NOMO-1 (cell line): ENCODE measurements around the gene CAPN9.
A peak's percentile ranks its signal among the peaks of the same experiment; 100 is the strongest.
"Not testable (repeated sequence)": the region's sequence is repeated elsewhere in the genome, so short reads cannot be mapped to it uniquely, and the experiment has no call there.

Experiments
- DNase-seq, 2 experiments: peaks; one replicate each; lab custom pipeline; 2025; ENCODE audit not compliant: unreplicated experiment in 2 of 2; lab: John Stamatoyannopoulos, UW

Gene CAPN9

DNA sequence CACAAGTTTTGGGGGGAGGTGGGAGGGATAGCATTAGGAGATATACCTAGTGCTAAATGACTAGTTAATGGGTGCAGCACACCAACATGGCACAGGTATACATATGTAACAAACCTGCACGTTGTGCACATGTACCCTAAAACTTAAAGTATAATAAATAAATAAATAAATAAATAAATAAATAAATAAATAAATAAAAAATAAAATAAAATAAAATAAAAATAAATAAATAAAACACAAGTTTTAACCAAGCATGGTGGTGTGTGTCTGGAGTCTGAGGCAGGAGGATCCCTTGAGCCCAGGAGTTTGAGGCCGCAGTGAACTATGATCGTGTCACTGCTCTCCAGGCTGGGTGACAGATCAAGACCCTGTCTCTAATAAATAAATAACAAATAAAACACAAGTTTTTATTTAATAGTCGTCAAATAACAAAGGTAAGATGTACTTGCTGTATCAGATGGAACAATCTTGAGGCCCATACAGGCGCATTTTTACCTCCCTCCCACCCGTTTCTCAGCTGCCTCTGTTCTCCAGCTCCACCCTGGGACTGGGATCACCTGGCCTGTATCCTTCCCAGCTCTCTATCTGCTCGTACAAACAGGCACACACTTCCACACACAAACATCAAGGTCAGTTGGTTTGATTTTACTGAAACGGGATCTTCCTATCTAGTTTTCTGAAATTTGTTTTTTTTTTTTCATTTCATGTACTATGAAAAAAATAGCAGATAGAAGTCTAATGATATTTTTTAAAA is 20.8 kb downstream of the CAPN9 start:
- not testable (repeated sequence) for DNase-seq

DNA sequence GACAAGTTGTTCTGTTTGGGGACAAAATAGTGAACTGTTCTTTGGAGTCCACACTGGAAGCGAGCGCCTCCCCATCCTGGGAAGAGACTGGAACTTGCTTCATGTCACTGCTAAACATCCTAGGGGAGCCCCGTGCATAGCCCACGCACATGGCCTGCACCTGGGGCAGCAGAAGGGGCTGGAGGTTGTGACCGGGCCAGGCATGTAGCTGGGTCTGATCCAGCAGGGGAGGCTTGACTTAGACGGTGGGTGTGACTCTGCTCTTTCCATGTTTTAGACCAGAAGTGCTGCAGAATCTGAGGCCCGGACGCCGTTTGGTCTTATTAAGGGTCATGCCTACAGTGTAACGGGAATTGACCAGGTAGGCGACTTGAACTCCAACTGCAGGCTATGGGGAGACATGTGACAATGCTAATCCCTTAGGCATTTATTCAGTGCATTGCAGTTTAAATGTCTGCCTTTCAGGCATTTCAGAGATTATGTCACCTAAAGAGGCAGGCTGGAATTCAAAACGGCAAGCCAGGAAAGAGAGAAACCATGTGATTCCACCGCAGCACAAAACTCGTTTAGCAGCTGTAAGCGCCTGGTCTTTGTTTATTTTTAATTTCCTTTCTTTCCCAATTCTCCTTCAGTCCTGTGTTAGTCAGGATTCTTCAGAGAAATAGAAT is 21.8 kb downstream of the CAPN9 start:
- DNase-seq, result no peak

DNA sequence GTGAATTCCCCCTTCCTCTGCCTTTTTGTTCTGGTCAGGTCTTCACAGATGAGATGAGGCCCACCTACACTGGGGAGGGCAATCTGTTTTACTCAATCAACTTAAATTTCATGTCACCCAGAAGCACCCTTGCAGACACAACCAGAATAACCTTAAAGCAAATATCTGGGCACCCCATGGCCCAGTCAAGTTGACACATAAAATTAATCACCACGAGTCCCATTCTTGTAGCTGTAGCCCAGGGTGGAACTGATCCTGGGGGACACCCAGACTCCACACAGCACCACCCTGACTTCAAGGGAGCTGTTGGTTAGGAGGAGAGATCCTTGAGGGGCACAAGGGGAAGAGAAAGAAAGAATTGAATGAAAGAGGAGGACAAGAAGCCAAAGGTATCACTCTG is 23.1 kb downstream of the CAPN9 start:
- DNase-seq, result no peak

DNA sequence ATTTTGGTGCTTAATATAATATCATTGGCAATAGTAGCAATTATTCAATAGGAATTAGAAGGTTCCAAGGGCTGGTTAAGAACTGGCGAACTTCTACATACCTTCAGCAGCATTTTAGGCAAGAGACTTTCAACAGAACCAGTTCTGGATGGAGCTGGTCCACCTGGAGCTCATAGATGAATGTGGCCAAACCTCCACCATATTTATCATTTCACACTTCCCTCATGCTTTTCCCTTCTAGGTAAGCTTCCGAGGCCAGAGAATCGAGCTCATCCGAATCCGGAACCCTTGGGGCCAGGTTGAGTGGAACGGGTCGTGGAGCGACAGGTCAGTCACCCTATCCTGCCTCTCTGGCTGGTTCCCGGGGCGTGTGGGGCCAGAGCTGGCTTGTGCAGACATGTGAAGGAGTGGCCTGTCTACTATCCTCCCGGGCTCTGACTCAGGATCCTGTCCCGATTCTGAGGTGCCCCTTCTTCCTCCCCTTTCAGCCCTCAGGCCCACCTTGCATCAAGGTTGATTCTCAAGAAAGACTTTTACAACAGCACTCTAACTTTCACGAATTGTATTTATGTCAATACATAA is 24.7 kb downstream of the CAPN9 start:
- DNase-seq, result no peak

DNA sequence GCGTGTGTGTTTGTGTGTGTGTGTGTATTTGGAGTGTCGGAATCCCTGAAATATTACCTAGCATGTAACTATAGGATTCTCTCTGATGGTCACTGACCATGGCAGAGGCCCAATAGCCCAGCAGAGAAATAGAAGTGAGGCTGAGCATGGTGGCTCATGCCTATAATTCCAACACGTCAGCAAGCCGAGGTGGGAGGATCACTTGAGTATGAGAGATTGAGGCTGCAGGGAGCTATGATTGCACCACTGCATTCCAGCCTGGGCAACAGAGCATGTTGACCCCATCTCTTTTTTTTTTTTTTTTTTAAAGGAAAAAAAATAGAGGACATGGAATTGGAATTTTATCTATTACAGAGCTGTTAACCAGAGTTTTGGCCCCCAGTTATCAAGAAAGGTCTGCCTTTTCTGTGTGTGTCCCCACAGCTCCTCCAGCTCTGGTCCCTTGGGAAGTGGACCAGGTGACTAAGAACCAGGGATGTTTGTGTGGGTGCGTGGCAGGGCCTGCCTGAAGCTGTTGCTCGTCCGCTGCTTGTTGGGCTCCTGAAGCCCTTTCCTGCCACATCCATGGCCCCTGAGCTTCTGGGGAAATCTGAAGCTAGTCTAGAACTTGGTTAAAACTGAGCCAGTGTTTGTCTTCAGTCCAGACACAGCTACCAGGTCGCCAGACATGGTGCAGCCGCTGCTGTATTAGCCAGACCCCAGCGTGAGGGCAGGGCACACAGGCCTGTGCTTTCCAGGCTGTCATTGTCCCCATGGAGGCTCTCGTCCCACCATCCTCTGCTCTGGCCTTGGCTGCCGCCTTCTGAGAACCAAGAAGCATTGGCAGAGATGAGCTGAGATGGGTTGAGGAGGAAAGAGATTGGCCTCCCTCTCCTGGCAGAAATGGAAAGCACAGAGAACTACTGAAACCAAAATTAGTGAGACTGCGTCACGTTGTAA is 25.5 kb downstream of the CAPN9 start:
- DNase-seq, result peak; percentile 43 to 74

DNA sequence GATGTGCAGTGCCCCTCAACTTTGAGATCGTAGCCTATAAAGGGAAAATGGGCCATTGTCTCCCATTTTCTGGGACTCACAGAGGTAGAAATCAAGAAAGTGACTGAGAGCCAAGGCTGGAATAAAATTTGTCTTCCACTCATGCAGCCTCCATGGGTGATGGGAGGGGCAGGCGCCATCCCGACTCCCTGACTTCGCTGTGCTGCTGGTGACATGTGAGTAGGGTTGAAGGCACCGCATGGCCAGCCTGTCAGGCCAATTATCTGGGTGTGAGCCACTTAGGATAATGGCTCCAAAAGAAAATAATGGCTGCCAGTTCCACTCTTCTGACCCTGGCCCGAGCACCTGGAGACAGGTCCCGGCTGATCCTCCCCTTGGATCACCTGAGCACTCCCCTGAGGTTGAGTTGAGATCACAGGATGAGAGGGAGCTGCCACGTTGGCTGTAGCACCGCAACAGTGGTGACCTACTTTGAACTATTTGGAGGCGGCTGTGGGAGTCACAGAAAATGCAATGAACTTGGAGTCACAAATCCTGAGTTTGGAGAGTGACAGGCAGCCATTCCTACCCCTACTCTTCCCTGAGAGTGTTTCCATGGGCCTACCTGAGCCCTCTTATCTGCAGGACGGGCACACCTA is 26.3 kb downstream of the CAPN9 start:
- DNase-seq, result no peak

DNA sequence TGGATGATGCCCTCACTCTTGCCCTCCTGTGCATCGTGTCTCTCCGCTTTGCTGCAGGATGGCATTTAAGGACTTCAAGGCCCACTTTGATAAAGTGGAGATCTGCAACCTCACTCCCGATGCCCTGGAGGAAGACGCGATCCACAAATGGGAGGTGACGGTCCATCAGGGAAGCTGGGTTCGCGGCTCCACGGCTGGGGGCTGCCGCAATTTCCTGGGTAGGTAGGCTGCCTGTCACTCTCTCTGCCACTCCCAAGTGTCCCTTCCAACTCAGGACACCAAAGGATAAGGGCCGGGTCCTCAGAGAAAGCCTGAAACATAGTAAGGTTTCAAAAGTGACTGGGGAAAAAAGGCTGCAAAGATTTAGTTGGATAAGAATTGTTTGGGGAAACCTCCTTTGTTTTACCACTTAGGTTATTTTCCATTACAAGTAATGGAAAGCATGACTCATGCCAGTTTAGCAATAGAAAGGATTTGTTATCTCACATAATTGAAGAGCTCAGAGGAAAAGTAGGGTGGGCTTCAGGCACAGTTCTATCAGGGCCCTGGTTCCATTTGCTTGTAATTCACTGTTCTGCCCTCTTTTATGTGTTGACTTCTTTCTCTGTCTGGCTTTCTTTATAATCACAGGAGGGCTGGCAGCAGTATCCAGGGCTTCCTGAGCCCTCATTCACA is 31.9 kb downstream of the CAPN9 start:
- DNase-seq, result no peak

DNA sequence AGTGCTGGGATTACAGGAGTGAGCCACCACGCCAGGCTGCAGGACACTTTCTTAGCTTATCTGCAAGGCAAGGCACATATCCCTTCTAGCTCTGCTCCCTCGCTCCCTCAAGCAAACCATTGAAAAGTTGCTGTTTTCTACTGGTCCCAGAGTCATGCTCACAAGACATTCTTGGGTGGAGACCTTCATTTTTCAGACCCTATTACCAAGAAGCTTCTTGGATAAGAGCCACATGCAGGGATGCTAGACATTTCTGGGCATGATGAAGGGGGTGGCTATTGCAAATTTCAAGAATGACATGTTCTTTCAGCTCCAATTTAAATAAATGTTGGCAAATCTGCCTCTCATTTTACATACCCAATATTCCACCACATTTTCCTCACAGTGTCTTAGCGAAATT is 33.9 kb downstream of the CAPN9 start:
- no peak for DNase-seq

DNA sequence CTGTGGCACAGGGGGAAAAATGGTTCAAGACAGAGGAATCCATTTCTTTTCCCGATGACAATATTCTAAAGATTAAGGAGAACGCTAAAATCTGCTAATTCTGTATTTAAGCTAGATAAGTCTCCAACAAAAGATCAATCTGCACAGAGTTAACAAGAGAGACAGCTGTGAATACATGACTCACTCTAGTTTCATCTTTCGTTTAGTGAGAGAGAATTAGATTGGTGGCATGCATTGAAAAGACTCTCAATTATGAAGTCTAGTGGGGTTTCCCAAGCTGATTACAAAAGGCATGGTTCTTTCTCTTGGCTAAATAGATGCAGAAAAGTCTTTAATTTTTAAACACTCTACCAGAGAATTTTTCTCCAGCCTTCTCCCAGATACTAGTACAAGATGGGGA is 34.4 kb downstream of the CAPN9 start:
- no peak for DNase-seq

DNA sequence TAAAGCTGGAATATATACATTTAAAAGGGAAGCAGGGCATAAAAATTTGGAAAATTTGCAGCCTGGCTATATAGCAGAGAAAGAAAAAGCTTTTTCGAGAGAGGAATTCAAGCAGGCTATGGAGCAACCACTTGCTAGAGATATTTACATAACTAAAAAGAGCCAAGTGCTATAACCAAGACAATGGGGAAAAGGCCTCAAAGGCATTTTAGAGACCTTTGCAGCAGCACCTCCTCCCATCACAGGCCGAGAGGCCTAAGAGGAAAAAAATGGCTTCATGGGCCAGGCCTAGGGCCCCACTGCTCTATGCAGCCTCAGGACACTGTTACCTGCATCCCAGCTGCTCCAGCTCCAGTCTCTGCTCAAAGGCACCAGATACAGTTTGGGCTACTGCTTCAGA is 37.0 kb downstream of the CAPN9 start:
- no peak for DNase-seq

DNA sequence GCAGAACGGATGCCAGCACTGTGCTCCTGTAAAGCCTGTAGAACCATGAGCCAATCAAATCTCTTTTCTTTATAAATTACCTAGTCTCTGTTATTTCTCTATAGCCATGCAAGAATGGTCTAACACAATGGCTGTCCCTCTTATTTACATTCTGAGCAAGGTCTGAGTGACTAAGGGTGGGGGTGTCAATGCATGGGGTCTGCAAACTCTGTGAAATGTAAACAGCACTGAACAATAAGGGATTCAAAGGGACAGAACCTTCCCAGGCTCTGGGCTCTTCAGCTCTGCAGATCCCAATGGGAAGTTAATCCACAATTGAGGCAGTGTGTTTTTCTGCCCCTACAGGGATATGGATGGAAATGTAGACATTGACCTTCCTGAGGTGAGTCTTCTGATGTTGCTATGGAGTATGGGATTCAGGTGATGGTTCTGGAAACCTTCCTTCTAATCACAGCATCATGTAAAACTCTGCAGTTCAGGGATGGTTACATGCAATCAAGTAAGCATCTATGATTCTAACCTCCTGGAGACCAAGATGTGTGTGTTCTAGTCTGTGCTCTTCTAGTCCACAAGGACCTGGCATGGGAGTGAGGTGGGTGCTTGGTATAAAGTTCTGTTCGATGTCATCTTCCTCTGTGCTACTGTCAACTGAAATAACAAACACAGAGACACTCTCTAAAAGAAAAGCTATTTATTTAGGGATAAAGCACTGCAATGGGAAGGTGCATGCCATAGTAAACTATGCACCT is 38.6 kb downstream of the CAPN9 start:
- DNase-seq, result no peak

DNA sequence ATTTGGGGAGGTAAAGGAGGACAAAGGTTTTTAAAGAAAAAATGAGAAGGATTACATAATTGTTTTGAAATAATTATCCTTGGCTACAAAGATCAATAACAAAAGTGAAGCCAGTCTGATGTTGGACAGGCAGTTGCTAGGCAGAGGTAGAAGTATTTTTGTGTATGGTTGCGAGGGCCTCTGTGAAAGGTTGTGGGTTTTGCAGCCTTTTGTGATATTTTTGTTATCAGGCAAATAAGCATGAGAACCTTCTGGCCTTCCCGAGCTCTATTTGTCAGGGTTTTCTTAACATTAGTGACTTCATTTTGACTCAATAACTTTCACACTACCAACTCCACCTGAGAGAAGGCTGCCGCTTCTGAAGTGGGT is 39.2 kb downstream of the CAPN9 start:
- no peak for DNase-seq

DNA sequence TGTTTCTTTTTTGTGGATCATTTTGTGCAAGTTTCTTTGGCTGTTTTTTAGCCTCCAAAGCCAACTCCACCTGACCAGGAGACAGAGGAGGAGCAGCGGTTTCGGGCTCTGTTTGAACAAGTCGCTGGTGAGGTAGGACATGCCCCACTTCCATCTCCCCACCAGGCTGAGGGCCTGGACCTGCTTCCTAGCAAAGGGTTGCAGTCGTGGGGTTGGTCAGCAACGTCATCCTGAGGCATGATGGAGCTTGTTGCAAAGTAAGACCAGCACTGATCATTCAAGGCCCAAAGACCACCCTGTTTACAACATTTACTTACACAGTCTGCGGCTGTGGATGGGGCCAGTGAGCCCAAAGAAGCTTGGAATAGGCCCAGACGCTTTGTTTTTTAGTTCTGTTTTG is 40.3 kb downstream of the CAPN9 start:
- no peak for DNase-seq

DNA sequence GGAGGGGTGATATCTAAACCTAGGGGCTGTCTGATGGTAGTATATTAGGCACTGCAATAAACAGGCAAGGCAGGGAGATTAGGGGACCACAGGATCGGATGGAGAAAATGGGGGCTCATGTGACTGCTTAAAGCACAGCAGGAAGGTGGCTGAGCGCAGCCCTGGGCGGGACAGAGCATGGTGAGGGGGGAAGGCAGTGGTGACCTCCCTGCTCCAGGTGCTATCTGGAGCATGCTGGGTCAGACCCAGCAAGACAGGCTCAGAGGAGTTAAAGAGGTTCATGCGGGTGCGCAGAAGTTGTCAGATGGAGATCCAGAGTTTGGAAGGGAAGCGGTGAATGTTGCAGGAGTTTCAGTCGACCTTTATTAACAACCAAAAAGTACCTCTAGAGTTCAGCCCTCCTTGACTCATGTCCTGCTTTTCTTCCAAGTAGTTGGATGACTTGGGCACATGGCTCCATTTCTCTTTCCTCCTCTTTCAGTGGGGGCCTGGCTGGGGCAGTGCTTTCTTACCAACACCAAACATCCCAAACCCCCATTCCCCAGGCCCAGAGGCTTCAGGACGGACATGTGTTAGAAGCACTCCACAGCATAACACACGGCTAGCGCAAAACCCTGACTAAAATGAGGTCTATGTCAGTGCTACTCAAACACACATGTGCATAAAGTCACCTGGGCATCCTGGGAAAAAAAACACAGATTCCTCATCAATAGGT is 41.5 kb downstream of the CAPN9 start:
- DNase-seq, result no peak

DNA sequence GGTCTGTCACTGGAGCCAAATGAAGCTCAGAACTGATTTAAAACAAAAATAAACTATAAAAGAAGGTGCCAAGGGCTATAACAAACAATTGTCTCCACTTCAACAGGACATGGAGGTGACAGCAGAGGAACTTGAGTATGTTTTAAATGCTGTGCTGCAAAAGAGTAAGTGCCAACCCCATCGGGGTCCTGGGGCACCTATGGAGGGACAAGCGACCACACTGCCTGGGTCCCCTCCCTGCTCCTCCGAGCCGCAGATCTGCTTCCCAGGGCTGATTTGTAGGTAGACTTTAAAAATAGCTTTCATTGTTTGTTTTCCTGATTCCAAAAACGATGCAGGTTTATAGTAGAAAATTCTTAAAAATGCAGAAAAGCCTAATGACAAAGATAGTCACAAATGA is 42.8 kb downstream of the CAPN9 start:
- no peak for DNase-seq

DNA sequence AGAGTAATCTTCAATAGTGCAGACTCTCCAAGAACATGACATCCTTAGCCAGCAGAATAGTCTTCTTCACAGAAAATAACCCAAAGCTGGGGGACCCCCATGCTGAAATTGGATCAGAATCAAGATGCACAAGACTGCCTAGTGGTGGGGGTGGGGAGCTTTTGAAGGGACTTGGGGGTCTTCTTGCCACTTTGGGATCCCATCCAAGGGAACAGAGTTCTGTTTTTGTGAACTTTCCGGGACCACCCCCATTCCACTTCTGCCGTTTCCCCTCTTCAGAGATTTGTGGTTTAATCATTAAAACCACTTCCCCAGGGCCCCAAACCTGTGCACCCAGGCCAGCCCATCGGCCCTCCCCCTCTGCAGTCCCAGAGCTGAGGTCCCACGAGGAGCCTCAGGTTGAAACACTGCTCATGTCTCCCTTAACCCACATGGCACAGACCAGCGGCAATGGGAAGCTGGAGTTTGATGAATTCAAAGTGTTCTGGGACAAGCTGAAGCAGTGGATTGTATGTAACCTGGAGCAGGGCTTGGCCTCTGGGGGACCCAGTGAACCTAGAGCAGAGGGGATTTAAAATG is 44.9 kb downstream of the CAPN9 start:
- DNase-seq, result no peak

DNA sequence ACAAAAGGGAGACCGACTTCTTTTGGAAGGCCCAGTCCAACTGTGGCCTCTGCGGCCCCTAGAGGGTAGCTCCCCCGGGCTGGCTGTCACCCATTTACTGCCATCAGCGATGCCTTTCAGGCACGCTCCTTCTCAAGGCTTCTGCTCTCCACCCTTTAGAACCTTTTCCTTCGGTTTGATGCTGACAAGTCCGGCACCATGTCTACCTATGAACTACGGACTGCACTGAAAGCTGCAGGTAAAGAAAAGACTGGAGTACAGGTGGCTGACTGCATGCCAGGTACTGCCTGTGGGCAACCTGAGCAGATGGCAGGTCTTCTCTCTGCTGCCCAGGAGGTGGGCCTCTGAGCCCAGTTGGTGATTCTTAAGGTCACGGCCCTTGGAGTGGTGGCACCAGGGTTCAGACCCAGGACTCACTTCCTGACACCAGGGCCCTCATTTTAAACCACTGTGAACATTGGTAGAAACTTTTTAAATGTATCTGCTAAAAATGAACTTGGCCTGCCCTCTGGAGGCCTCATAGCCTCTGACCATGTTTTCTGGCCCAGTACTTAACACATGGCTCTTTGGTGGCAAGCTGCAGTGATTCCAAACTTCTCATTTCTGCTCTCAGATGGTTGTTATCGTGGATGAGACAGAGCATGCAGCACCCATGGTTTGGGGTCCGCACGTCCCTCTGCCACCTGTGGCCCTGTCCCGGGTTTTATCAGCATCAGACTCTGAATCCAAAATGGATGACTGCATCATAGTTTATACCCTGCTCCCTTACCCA is 45.7 kb downstream of the CAPN9 start:
- DNase-seq, result no peak

DNA sequence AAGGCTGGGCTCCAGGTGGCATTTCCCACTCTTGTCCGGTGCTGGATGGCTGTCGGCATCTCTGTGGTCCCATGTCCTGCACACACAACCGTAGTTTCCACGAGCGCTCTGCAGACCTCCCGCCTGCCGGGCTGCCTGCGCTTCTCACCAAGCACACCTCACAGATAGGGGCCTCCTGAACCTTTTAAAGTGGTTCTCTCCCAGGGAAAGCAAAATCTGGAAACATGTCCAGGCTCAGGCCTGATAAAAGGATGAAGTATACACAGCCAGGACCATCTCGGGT is 46.2 kb downstream of the CAPN9 start:
- no peak for DNase-seq
